NCI-H2227 (cell line): ENCODE data around the gene MRPS18C.
A peak's percentile ranks its signal among the peaks of the same experiment; 100 is the strongest.
"Not testable (repeated sequence)": the region's sequence is repeated elsewhere in the genome, so short reads cannot be mapped to it uniquely, and the experiment has no call there.

Experiments
- DNase-seq: peaks from one replicate; lab custom pipeline; 2025; ENCODE audit not compliant: unreplicated experiment; lab: John Stamatoyannopoulos, UW

The MRPS18C gene

GRCh38 chr4:83496085-83496917, 40.4 kb downstream of the MRPS18C start:
- DNase-seq, result not testable (repeated sequence)

DNA sequence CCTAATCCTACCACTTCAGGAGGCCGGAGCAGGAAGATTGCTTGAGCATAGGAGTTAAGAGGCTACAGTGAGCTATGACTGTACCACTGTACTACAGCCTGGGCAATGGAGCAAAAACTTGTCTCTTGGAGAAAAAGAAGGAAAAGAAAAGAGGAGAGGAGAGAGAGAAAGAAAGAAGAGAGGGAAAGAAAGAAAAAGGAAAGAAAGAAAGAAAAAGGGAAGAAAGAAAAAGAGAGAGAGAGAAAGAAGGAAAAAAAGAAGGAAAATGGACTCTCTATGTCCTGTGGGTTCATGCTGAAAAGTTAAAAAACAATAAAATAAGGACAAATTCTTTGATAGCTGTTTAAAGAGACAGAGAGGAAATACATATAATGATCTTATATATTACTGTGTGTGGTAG, 42.3 kb downstream of the MRPS18C start:
- no peak for DNase-seq

DNA sequence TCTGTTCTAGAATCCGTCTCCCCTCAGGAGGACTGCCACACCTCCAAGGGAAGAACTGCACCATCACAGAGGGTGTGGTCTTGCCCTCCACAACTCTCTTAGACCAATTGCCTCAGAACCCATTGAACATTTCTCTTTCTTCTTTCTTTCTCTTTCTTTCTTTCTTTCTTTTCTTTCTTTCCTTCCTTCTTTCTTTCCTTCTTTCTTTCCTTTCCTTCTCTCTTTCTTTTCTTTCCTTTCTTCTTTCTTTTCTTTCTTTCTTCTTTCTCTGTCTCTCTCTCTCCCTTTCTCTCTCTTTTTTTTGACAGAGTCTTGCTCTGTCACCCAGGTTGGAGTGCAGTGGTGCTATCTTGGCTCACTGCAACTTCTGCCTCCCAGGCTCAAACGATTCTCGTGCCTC, 45.8 kb downstream of the MRPS18C start:
- DNase-seq, result not testable (repeated sequence)

DNA sequence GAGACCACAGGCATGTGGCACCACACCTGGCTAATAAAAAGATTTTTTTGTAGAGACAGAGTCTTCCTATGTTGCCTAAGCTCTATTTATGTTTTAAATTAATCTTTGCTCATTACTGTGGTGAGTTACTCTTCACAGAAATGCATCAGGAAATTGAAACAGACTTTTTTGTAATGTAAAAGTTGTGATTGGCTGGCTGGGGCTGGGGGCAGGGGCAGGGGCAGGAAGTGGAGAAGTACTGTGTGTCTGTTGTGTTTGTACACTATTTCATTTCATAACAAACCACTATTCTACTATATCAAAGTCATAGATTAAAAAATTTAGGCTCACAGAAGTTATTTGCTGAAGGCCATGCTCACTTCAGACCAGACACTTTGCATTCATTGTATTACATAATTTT, 48.1 kb downstream of the MRPS18C start:
- no peak for DNase-seq

- DNase-seq, result no peak
These were observed 48.6 kb downstream of the MRPS18C start for GRCh38 chr4:83504503-83504902.

- DNase-seq, result no peak
These were observed 49.1 kb downstream of the MRPS18C start for GRCh38 chr4:83504996-83505395.

DNA sequence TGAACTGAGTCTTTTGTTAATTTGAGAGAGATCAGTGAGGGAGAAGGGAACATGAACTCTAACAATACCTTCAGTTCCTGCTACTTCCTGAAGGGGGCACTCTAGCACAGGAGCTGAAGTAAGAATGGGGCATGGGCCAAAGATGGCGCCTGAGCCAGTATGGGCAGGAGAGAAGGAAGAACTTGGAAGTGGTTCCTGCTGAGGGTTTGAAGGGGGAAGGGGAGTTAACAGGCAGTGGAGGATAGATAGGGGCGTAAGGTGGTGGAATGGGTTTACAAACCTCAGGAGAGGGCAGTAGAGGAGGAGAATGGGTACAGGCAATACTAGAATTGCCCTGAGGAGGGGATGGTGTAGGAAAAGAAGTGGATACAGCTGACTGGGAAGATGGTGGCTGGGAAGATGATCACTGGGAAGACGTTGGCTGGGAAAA, 53.3 kb downstream of the MRPS18C start:
- DNase-seq, result peak; percentile 14

DNA sequence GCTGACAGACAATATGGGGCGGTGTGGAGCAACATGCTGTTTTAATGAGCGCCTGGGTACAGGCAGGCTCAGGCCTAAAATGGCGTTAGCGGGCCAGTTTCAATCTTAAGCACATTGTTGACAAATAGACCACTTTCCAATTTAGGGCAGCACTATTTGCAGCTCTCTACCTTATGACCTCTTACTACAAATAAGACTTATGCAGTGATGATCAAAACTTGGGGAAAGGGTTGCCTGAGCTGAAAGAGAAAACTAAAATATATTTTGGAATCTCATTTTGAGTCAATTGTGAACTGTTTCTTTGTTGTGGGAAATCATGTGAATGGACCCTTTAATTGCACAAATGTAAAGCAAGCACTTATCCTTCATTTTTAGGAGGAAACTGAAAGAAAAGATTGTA, 54.6 kb downstream of the MRPS18C start:
- no peak for DNase-seq
